Peyer's patch (tissue), 4 donors: ENCODE data around the gene FBN1.

Experiments
- POLR2A ChIP-seq, 2 donors: fragments of 450-650 bp; IDR thresholded peaks; one replicate each; pipeline ENCODE4 v1.5.1; 2017; ENCODE audit warnings: antibody characterized with exemption in 2 of 2, mild to moderate bottlenecking in 2 of 2, moderate library complexity in 2 of 2
- TF ChIP-seq, protein P1 (sequence below), 6 experiments: fragments of 450-650 bp in 4 of 6; fragments of 200-600 bp in 2 of 6; sonication (generic) in 1 of 6; IDR thresholded peaks; one replicate each; pipeline ENCODE4 v1.5.1; 2017 to 2019; ENCODE audit warnings: antibody characterized with exemption in 6 of 6, mild to moderate bottlenecking in 3 of 6, moderate library complexity in 1 of 6

GRCh38 chr15:48423896-48424475 lies 221.5 kb downstream of the FBN1 start:
- TF ChIP-seq, protein P1, sequence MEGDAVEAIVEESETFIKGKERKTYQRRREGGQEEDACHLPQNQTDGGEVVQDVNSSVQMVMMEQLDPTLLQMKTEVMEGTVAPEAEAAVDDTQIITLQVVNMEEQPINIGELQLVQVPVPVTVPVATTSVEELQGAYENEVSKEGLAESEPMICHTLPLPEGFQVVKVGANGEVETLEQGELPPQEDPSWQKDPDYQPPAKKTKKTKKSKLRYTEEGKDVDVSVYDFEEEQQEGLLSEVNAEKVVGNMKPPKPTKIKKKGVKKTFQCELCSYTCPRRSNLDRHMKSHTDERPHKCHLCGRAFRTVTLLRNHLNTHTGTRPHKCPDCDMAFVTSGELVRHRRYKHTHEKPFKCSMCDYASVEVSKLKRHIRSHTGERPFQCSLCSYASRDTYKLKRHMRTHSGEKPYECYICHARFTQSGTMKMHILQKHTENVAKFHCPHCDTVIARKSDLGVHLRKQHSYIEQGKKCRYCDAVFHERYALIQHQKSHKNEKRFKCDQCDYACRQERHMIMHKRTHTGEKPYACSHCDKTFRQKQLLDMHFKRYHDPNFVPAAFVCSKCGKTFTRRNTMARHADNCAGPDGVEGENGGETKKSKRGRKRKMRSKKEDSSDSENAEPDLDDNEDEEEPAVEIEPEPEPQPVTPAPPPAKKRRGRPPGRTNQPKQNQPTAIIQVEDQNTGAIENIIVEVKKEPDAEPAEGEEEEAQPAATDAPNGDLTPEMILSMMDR (IDR thresholded peaks at IDR 0.05), result no peak
- no peak for TF ChIP-seq POLR2A (IDR thresholded peaks at IDR 0.05)
